Inflammatory macrophage treated with lipopolysaccharide for 4 hours (primary cell): ENCODE measurements around the gene BARHL2.

ENCODE experiments used
- DNase-seq: peaks from one replicate; pipeline ENCODE4 v3.0.0-alpha.2; 2020

Gene BARHL2

GRCh38 chr1:90716552-90717355, at the start of gene BARHL2:
TSS of gene BARHL2 (minus strand) at chr1:90717302. CDS start at chr1:90717195, 107 bp downstream.
- no peak for DNase-seq

GRCh38 chr1:90763930-90764329, 46.8 kb upstream of the BARHL2 start:
- no peak for DNase-seq

- DNase-seq = no peak
These were observed 46.4 kb upstream of the BARHL2 start for GRCh38 chr1:90763506-90763905.

- no peak for DNase-seq
These were observed 44.9 kb upstream of the BARHL2 start for GRCh38 chr1:90761781-90762589.

GRCh38 chr1:90761156-90761555, 44.1 kb upstream of the BARHL2 start:
- DNase-seq = no peak

GRCh38 chr1:90753556-90753955, 36.5 kb upstream of the BARHL2 start:
- no peak for DNase-seq

GRCh38 chr1:90748668-90749067, 31.6 kb upstream of the BARHL2 start:
- no peak for DNase-seq

DNA sequence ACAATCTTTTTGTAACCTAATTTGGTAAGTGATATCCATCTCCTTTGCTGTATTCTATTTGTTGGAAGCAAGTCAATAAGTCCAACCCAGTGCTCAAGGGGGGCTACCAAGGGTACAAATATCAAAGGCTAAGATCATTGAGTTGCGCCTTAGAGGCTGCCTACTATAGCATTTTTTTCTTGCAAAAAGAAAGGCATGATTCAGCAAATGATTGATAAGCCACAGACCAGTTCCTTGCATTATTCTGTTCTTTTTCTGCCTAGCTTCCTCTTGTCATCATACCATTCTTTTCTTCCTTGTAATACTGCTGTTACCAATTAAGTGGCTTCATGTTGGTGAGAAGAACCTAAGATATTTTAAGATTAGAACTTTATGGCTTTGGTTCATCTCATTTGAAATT, 29.8 kb upstream of the BARHL2 start:
- no peak for DNase-seq

DNA sequence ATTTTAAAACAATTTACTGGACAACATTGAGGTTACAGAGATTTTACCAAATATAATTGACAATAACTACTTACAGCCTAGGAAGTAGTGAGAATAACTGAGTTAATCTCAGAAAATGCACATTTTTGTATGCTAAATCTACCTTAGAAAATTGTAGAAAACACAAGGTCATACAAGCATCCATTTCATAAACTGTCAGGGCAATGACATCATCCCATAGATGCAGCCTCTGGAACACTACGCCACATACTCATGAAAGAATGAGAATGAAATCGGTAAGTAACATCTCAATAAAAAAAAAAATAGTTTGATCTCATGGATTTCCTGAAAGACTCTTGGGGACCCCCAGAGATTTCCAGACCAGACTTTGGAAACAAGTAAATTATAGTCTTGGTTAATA, 28.9 kb upstream of the BARHL2 start:
- no peak for DNase-seq

GRCh38 chr1:90732136-90732535, 15.0 kb upstream of the BARHL2 start:
- no peak for DNase-seq

GRCh38 chr1:90731382-90732050, 14.4 kb upstream of the BARHL2 start:
- no peak for DNase-seq

DNA sequence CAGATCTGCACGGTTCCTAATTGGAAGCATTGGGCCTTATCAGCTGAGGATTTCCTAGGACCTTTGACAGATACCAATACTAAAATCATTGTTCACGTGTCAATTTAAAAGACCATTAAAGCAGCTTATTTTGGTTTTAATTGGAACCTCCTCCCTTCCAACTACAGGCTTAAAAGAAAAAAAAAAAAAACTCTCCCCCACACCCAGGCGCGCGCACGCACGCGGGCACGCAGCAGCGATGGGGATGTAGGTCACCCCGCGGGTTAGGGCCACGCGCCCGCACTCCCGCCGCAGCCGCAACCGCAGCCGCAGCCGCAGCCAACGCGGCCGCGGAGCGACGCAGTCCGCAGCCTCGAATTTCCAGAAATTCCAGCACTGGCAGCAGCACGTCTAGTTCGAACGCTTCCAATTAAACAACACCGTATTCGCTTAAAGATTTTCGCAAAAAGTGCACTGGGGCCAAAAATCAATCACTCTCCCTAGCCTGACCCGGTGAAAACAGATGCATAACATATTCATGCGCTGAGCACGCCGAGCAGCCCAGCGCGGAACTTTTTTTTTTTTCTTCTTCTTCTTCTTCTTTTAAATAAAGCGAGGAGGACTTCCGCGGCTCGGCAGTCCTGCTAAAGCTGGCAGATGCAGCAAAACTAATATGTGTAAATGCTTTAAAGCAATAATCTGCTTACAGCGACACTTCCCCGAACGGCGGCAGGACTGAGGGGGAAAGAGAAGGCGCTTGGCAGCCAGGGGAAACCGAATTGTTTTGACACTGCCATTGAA, 13.3 kb upstream of the BARHL2 start:
- no peak for DNase-seq

DNA sequence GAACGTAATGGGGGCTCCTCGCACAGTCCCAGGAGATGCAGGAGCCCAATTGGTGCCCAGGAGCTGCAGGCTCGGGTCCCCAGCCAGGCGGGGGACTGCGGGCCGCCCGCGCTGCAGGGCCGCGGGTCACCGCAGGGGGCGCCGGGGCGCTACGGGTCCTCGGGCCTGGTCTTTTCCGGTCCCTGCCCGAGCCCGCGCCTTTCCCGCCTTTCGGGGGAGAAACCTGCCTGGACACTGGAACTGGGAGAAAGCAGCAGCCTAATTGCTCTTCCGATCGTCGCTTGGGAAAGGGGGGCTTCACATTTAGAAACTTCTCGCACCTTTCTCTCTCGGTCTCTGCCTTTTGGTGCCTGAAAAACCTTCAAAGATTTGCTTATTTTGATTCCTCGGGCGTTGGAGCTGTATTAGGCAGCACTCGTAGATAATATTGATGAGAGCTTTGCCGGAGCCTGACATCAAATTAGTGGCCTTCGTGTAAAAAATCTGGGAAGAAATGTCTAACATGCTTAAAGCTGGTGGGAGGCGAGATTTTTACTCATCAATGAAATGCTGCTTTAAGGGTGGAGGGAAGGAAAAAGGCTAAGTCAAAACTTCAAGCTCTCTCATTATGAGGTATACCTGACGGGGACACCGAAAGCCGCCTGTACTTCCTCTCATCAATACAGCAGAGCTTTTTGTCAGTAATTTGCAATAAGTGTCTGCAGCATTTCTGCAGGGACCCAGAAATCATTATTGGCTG, 12.6 kb upstream of the BARHL2 start:
- no peak for DNase-seq

DNA sequence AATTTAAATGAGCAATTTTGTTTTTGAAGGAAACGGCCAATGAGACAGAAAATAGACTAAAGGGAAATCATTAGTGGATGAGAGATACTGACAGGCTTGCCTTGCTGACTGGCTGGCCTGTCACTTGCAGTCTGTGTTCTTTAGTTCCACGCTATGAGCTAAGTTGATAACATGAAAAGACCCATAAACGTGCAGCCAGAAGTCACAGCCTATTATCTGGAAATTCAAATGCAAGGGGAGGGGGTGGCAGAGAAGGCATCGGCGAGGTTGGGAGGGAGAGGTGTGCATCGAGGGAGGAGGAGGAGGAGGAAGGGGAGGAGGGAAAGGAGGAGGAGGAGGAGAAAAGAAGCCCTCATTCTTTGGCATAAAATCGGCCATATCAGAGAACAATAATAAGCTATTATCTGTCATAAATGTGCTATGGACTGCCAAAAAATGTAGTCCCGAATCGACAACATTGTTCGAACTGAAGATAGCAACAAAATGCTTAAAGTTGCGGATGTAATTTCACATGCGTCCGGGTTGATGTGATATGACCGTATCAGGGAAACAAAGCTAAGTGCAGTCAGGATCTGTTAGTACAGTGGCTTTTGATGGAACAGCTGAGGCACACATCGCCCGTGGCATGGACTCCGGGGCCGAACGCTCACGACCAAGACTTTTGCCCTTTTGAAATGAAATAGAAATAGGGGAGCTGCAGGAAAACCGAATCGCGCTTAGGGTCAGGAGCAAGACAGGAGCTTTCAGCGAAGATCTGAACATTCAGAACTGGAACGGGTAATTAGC, 11.6 kb upstream of the BARHL2 start:
- DNase-seq = no peak

DNA sequence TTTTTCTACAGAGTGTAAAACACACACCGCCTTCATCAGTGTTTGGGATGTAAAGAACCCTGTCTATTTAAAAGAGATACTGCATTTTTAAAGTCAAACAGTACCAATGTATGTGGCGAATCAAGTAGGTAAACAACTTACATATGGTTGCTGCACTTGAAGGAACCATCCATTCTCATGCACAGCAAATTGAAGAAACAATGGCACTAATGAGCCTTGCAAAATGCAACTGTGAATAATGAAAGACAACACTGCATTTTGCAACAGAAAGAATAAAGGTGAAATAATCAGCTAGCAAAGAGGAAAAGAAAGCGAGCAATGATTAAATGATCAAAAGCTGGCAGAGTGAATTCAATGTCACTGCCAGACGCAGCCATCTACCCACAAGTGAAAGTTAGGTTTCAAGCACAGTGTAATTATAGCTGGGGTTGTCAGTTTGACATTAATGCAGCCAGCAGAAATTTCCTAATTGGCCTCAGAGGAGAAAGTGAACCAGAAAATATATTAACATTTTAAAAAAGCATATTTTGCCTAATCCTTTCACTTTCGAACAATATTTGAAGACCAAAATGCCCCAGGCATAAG, 10.9 kb upstream of the BARHL2 start:
- no peak for DNase-seq

DNA sequence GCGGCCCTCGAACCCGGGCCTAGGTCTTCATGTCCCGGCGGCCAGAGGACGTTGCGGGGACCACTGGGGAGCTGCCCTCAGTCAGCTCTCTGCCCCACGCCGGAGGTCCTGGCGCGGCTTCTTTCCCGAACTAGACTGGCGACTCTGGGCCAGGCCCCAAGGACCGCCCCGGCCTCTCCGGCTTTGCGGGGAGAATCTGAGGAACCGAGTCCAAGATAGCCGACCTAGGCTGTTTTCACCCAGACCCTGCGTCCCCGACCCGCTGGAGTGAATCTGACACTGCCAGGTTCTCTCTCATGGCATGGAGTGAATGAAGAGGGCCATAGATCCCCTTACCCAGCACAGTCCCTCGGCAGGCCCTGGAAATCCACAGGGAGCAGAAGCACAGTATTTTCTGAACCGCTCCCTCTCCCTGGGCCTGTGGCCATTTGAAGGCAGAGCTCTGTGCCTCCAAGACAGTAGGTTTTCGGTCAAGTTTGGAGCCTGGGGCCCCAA, 9.9 kb upstream of the BARHL2 start:
- no peak for DNase-seq

DNA sequence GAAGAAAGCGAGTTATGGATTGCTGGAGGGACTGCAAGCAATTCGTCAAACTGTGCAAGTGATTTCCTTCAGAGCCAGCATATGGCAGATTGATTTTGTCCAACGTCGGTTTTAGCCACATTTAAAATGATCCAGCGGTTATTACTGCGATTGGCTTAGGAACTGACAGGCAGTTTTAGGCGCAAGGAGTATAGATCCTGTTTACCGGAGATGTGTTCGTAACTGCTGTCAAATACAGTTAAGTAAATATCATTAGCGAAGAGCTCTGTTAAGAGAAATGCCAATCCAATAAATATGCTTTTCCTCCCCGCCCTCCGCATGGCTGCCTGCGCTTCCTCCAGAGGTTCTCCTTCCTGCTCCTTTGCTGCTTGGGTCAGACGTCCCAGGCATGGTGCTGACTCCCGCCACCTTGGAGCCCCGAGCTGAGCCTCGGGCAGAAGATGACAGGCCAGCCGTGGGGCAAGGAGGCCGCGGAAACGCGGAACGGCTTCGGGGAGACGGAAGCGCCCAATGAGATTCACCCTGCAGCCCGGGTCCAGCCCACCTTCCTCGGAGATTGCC, 9.4 kb upstream of the BARHL2 start:
- DNase-seq = no peak

GRCh38 chr1:90725657-90726424, 8.7 kb upstream of the BARHL2 start:
- no peak for DNase-seq

GRCh38 chr1:90724926-90725656, 8.0 kb upstream of the BARHL2 start:
- DNase-seq = no peak
